NCI-H2196 treated with DMSO at 0.1 percent for 48 hours (cell line): ENCODE measurements around the gene MYLK.

ENCODE experiments used
- DNase-seq: peaks from one replicate; lab custom pipeline; 2025; ENCODE audit not compliant: unreplicated experiment; lab: John Stamatoyannopoulos, UW

MYLK gene

DNA sequence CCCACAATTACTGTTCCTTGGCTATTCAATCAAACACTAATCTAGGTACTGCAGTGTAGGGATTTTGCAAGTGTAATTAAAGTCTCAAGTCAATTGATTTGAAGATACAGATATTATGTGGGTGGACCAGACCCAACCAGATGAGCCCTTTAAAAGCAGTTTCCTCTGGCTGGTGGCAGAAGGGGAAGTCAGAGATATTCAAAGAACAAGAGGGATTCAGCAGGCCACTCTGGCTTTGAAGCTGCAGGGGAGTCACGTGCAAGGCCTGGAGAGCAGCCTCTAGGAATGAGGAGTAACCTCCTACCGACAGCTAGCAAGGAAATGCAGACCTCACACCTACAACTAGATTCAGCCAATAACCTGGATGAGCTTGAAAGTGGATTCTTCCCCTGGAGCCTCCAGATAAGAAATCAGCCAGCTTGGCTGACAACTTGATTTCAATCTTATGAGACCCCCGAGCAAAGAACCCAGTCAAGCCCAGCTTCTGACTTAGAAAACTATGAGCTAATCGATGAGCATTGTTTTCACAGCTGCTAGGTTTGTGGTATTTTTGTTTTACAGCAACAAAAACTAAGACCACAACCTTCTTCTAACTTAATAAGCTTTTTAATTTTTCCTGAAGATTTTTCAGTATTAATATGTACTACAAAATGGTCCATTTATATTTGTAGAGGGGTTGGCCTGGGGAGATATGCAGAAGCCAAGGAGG is 312.7 kb downstream of the MYLK start:
- no peak for DNase-seq

DNA sequence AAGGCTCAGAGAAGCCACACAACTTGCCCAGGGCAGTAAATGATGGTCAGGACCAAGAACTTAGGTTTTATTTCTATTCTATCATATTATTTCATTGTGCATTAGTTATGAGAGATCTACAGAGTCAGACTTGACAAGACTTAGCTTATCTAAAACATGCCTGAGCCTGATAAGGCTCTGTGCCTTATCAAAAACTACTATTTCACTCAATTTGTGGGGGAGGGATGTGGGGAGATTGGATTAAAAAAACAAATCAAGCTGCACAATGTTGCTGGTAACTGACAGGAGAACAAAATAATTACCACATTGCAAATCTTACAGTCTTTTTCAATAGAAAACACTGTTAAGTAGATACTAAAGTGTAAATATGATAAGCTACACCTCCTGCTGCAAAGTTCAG is 315.3 kb downstream of the MYLK start:
- no peak for DNase-seq

DNA sequence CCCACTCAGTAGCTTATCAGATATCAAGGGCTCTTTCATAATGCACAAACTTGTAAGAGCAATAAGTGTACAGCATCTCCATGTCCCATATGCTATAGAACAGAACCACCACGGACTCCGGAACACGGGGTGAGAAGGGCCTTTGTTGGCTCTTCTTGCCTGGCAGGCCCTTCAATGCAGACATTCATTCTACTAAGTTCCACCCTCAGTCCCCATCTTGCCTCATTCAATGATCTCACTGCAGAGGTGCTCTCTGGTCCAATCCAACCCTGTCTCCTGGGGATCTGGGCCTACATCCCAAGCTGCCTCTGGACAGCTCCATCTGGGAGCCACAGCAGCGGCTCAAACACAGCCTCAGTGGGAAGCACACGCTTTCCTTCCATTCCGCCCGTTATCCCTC is 316.1 kb downstream of the MYLK start:
- no peak for DNase-seq

DNA sequence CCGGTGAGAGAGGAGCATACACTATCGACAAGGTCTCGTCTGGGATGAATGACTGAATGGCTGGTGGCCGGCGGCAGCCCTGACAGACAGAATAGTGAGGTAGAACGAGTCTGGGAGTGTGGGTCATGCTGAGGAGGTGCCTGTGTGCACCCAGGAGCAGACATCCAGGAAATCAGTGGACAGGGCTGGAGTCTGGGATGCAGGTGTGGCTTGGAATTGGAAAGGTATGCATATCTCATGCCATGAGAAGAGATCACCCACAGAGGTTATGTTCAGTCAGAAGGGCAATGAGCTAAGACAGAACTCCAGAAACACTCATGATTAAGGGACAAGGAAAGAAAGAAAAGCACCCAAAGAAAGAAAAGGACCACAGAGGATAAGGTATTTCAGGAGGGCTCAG is 320.1 kb downstream of the MYLK start:
- no peak for DNase-seq

DNA sequence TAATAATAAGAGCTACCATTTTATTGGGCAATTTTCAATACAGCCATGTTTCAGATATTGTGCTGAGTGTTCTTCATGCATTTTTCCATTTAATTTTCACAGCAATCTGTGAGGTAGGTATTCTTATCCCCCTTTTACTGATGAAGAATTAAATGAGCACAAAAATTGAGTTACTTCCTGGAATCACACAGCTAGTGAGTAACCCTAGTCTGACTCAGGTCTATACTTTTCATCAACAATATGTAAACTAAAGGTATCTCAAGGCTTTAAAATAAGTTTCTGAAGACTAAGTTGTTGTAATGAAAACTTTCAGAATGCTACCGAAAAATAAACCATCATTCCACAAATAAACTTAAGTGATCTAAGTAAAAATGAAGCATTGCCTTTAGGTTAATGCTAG is 321.6 kb downstream of the MYLK start:
- no peak for DNase-seq

DNA sequence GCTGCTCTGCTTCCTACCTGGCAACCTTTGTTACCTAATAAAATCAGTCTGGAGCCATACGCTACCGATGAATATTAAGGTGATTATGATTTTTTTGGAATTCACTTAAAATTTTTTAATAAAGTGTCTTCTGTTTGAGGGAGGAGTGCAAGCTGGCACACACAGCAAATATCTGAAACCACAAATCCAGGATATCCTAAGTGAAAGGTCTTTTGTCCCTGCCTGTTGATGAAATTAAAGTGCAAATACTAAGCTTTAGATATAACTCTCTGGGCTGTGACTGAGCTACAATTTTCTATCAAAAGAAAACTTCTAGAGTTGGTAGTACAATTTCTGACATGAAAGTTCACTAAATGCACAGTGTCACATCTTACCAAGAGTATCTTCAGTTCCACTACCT is 322.9 kb downstream of the MYLK start:
- DNase-seq, result no peak
